ENCODE results near the gene PLPP4. TPM values are rescaled to one million over a fixed set of nuclear protein-coding genes. Genes with fewer than 3 reads are reported as not detected.

Gene PLPP4
- total RNA-seq, 1 experiment from 2014 or later, result not detected

DNA sequence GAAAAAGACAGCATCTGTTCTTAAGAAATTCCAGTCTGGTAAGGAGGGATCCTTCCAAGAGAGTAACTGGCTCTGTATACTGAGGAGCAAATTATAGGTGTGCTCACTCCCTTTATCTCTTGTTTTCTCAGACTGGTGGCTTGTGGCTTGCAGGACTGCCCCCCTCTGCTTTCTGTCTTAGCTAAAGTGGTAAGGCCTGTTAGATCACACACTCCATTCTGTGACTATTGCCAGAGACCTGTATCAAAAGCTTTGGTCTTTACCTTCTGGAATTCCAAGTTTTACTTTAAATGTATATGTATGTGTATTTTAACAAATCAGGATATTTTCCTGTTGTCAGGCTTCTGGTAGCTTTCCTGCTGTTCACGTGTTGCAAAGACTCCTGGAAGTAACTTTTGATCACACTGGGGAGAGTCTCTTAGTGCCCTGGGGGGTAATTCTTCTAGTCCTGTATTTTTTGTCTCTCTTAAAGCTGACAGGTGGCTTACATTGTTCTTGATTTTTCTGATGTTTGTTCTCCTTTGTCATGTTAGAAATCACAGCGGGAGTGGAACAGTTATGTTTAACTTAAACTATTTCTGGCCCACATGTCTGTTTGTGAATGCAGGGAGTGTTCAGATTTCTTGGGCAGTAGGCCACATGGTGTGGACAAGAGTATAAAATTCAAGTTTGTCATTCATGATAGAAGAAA, 99.0 kb downstream of the PLPP4 start:
- Histone ChIP-seq H2AFZ (ENCODE audit: low read depth, low read length, poor library complexity, severe bottlenecking) (no peak overlapping the region), H3K4me2 (ENCODE audit: low read length) (no peak overlapping the region), H3K79me2 (ENCODE audit: insufficient read depth, low read length) (no peaks in the 10 kb centered on the region), H3K4me1 (ENCODE audit: control insufficient read depth in 1 of 2, insufficient read depth in 2 of 2, low read length in 2 of 2) (no peaks in the 10 kb centered on the region), H3K9me2 (ENCODE audit: insufficient read depth) (no peaks in the 10 kb centered on the region), H3K36me3 (ENCODE audit: control insufficient read depth in 1 of 2, insufficient read depth in 2 of 2, low read length in 2 of 2) (no peaks in the 10 kb centered on the region), H3K27ac (ENCODE audit: low read depth, low read length) (no peak overlapping the region), H3K9ac (ENCODE audit: low read length) (no peak overlapping the region), H3K27me3 (ENCODE audit: insufficient read depth, low read length) (peaks cover 30% of the 10 kb centered on the region), H4K20me1 (ENCODE audit: insufficient read depth) (no peaks in the 10 kb centered on the region), H3K9me3 (ENCODE audit: control insufficient read depth in 1 of 2, insufficient read depth in 1 of 2, low read depth in 1 of 2, low read length in 2 of 2) (no peaks in the 10 kb centered on the region), H3K4me3 (replicated peaks in 1 of 2; ENCODE audit: low read depth in 1 of 2, low read length in 2 of 2) (no peak overlapping the region)
- no TSS peak for BruUV-seq (replicated peaks)
- intact Hi-C loops (cut with micrococcal nuclease), result no loop called here
- ATAC-seq (no peak), DNase-seq (ENCODE audit: low read depth, low spot score) (no peak)
- no peak for TF ChIP-seq CEBPB (IDR thresholded peaks at IDR 0.05; ENCODE audit: low read depth)
- no peak for TF ChIP-seq SIN3A (IDR thresholded peaks at IDR 0.05; ENCODE audit: low read depth)
- TF ChIP-seq ELF1 (IDR thresholded peaks at IDR 0.05; ENCODE audit: borderline replicate concordance, low read depth), result no peak
- TF ChIP-seq POLR2A (IDR thresholded peaks at IDR 0.05; ENCODE audit: borderline replicate concordance, extremely low read depth, insufficient read depth, insufficient read length), result no peak
- no peak for TF ChIP-seq RAD21 (IDR thresholded peaks at IDR 0.05; ENCODE audit: low read depth)
- no peak for TF ChIP-seq ATF3 (IDR thresholded peaks at IDR 0.05)
- no peak for TF ChIP-seq ZNF274 (IDR thresholded peaks at IDR 0.05; ENCODE audit: low read depth, low read length)
- TF ChIP-seq FOSL1 (IDR thresholded peaks at IDR 0.05; ENCODE audit: low read depth), result no peak
- no peak for TF ChIP-seq ZBTB33 (IDR thresholded peaks at IDR 0.05; ENCODE audit: extremely low read depth, insufficient replicate concordance, low read length)
- TF ChIP-seq CBX3 (IDR thresholded peaks at IDR 0.05; ENCODE audit: low read depth), result no peak
- TF ChIP-seq TCF7L2 (IDR thresholded peaks at IDR 0.05; ENCODE audit: borderline replicate concordance, extremely low read depth, insufficient read depth, insufficient read length), result no peak
- ChIA-PET POLR2A (no interaction called here), CTCF (no interaction called here), RAD21 (ENCODE audit: low non-redundant PET in 1 of 2, low total read pairs in 2 of 2, uncharacterized antibody in 2 of 2, unreplicated experiment in 2 of 2) (no interaction called here)
